ENCODE data around the gene CLRN2.

The CLRN2 gene

DNA sequence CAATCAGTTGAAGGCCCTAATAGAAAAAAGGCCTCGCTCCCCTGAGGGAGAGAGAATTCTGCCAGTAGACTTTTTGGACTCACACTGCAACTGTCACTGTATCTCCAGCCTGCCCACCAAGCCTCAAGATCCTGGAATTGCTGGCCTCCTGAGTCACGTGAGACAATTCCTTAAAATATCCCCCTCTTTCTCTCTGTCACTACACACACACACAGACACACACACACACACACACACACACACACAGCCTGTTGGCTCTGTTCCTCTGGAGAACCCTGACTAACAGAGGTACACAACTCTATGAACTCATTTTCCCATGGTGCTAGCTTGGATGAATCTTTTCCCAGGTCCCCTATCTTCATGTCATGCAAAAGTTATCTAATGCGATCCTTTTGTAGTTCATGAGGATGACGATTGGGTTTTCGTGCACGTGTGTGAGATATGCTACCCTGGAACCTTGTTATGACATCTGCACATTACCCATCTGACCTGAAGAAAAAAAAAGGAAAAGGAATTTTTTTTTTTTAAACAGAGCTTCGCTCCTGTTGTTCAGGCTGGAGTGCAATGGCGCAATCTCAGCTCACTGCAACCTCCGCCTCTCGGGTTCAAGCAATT, 13.7 kb downstream of the CLRN2 start:
- no peak overlapping the region for H3K18ac ChIP-seq (ENCODE audit: low read length)
- H3K79me1 ChIP-seq (ENCODE audit: low read length) = no peaks in the 10 kb centered on the region
- no peak overlapping the region for H4K8ac ChIP-seq (ENCODE audit: low read depth, low read length)
- no peak overlapping the region for H3K27ac ChIP-seq (ENCODE audit: low read depth, low read length)
- WGBS (ENCODE audit: extremely low coverage, insufficient coverage, insufficient read length) = no CpG with 5 or more reads among the region's 10 CpGs
- no peaks in the 10 kb centered on the region for H3K9me3 ChIP-seq (ENCODE audit: insufficient read depth, low read depth, low read length)
- no peak overlapping the region for H3K9ac ChIP-seq (ENCODE audit: low read length)
- H3K14ac ChIP-seq (ENCODE audit: low read length) = no peak overlapping the region
- peak; percentile 77 to 91 for DNase-seq
- no peak overlapping the region for H2BK5ac ChIP-seq (ENCODE audit: low read depth, low read length, poor library complexity)
- H2BK120ac ChIP-seq (ENCODE audit: insufficient read depth, low read length, poor library complexity) = no peak overlapping the region
- H2BK12ac ChIP-seq (ENCODE audit: low read length) = no peak overlapping the region
- no peaks in the 10 kb centered on the region for H3K4me1 ChIP-seq (ENCODE audit: control insufficient read depth in 1 of 2, insufficient read depth in 2 of 2, low read length in 2 of 2)
- H3K4ac ChIP-seq (ENCODE audit: low read depth, low read length) = no peak overlapping the region
- H4K12ac ChIP-seq (ENCODE audit: low read depth, low read length) = no peak overlapping the region
- H3K27me3 ChIP-seq (ENCODE audit: insufficient read depth, low read length) = no peaks in the 10 kb centered on the region
- no peak overlapping the region for H2AFZ ChIP-seq (ENCODE audit: insufficient read depth, low read length, poor library complexity)
- H3K36me3 ChIP-seq (ENCODE audit: control insufficient read depth in 1 of 2, insufficient read depth in 2 of 2, low read length in 2 of 2) = no peaks in the 10 kb centered on the region
- H2AK5ac ChIP-seq (ENCODE audit: low read length) = no peak overlapping the region
- H3K4me2 ChIP-seq (ENCODE audit: low read length) = no peak overlapping the region
- H4K91ac ChIP-seq (ENCODE audit: low read depth, low read length) = no peak overlapping the region
- H3K23ac ChIP-seq (ENCODE audit: low read length) = no peak overlapping the region
- no peaks in the 10 kb centered on the region for H3K79me2 ChIP-seq (ENCODE audit: control insufficient read depth, insufficient read depth, low read length, poor library complexity)
- no peak overlapping the region for H3K4me3 ChIP-seq (ENCODE audit: low read depth, low read length)

GRCh38 chr4:17531538-17532285, 16.7 kb downstream of the CLRN2 start:
- Histone ChIP-seq H3K36me3 (ENCODE audit: control insufficient read depth in 1 of 2, insufficient read depth in 2 of 2, low read length in 2 of 2) (no peaks in the 10 kb centered on the region), H3K23ac (ENCODE audit: low read length) (no peak overlapping the region), H3K27ac (ENCODE audit: low read depth, low read length) (no peak overlapping the region), H3K9ac (ENCODE audit: low read length) (no peak overlapping the region), H3K27me3 (ENCODE audit: insufficient read depth, low read length) (no peaks in the 10 kb centered on the region), H3K4me3 (ENCODE audit: low read depth, low read length) (peak overlapping the region; percentile 41), H3K79me1 (ENCODE audit: low read length) (no peaks in the 10 kb centered on the region), H2BK12ac (ENCODE audit: low read length) (no peak overlapping the region), H4K12ac (ENCODE audit: low read depth, low read length) (no peak overlapping the region), H3K4me1 (ENCODE audit: control insufficient read depth in 1 of 2, insufficient read depth in 2 of 2, low read length in 2 of 2) (no peaks in the 10 kb centered on the region), H3K18ac (ENCODE audit: low read length) (no peak overlapping the region), H3K4me2 (ENCODE audit: low read length) (no peak overlapping the region), H2AK5ac (ENCODE audit: low read length) (no peak overlapping the region), H3K9me3 (ENCODE audit: insufficient read depth, low read depth, low read length) (no peaks in the 10 kb centered on the region), H3K4ac (ENCODE audit: low read depth, low read length) (no peak overlapping the region), H2BK120ac (ENCODE audit: insufficient read depth, low read length, poor library complexity) (no peak overlapping the region), H2AFZ (ENCODE audit: insufficient read depth, low read length, poor library complexity) (no peak overlapping the region), H2BK5ac (ENCODE audit: low read depth, low read length, poor library complexity) (no peak overlapping the region), H3K14ac (ENCODE audit: low read length) (no peak overlapping the region), H4K91ac (ENCODE audit: low read depth, low read length) (no peak overlapping the region), H4K8ac (ENCODE audit: low read depth, low read length) (no peak overlapping the region), H3K79me2 (ENCODE audit: control insufficient read depth, insufficient read depth, low read length, poor library complexity) (no peaks in the 10 kb centered on the region)
- WGBS (ENCODE audit: extremely low coverage, insufficient coverage, insufficient read length) = no CpG with 5 or more reads among the region's 8 CpGs
- peak; percentile 5 to 48 for DNase-seq

DNA sequence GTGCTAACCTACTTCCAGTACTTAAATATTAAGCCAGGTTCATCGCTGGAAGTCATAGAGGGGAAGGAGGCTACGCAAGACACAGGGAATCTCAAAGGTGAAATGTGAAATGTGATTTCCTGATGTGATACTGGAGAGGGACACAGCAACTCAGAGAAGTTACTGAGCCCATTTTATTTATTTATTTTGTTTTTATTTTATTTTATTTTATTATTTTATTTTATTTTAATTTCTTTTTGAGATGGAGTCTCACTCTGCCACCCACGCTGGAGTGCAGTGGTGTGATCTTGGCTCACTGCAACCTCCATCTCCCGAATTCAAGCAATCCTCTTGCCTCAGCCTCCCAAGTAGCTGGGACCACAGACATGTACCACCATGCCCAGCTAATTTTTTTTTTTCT, 19.7 kb downstream of the CLRN2 start:
- H3K27me3 ChIP-seq (ENCODE audit: insufficient read depth, low read length) = no peaks in the 10 kb centered on the region
- WGBS (ENCODE audit: extremely low coverage, insufficient coverage, insufficient read length) = no CpG with 5 or more reads among the region's 4 CpGs
- no peak overlapping the region for H2AK5ac ChIP-seq (ENCODE audit: low read length)
- no peak for DNase-seq
- no peak overlapping the region for H3K23ac ChIP-seq (ENCODE audit: low read length)
- no peak overlapping the region for H3K4me2 ChIP-seq (ENCODE audit: low read length)
- H4K12ac ChIP-seq (ENCODE audit: low read depth, low read length) = no peak overlapping the region
- no peak overlapping the region for H2BK12ac ChIP-seq (ENCODE audit: low read length)
- no peak overlapping the region for H3K14ac ChIP-seq (ENCODE audit: low read length)
- no peak overlapping the region for H2BK120ac ChIP-seq (ENCODE audit: insufficient read depth, low read length, poor library complexity)
- H3K4me1 ChIP-seq (ENCODE audit: control insufficient read depth in 1 of 2, insufficient read depth in 2 of 2, low read length in 2 of 2) = no peaks in the 10 kb centered on the region
- no peak overlapping the region for H3K9ac ChIP-seq (ENCODE audit: low read length)
- no peak overlapping the region for H3K18ac ChIP-seq (ENCODE audit: low read length)
- H3K4ac ChIP-seq (ENCODE audit: low read depth, low read length) = no peak overlapping the region
- no peaks in the 10 kb centered on the region for H3K79me2 ChIP-seq (ENCODE audit: control insufficient read depth, insufficient read depth, low read length, poor library complexity)
- no peaks in the 10 kb centered on the region for H3K36me3 ChIP-seq (ENCODE audit: control insufficient read depth in 1 of 2, insufficient read depth in 2 of 2, low read length in 2 of 2)
- H3K27ac ChIP-seq (ENCODE audit: low read depth, low read length) = no peak overlapping the region
- H3K79me1 ChIP-seq (ENCODE audit: low read length) = no peaks in the 10 kb centered on the region
- H2AFZ ChIP-seq (ENCODE audit: insufficient read depth, low read length, poor library complexity) = no peak overlapping the region
- H4K91ac ChIP-seq (ENCODE audit: low read depth, low read length) = no peak overlapping the region
- no peak overlapping the region for H2BK5ac ChIP-seq (ENCODE audit: low read depth, low read length, poor library complexity)
- no peak overlapping the region for H4K8ac ChIP-seq (ENCODE audit: low read depth, low read length)
- H3K9me3 ChIP-seq (ENCODE audit: insufficient read depth, low read depth, low read length) = no peaks in the 10 kb centered on the region
- H3K4me3 ChIP-seq (ENCODE audit: low read depth, low read length) = no peak overlapping the region

GRCh38 chr4:17535242-17535641, 20.3 kb downstream of the CLRN2 start:
- Histone ChIP-seq H3K23ac (ENCODE audit: low read length) (no peak overlapping the region), H3K36me3 (ENCODE audit: control insufficient read depth in 1 of 2, insufficient read depth in 2 of 2, low read length in 2 of 2) (no peaks in the 10 kb centered on the region), H4K91ac (ENCODE audit: low read depth, low read length) (no peak overlapping the region), H3K27me3 (ENCODE audit: insufficient read depth, low read length) (no peaks in the 10 kb centered on the region), H3K18ac (ENCODE audit: low read length) (no peak overlapping the region), H3K4me2 (ENCODE audit: low read length) (no peak overlapping the region), H3K9me3 (ENCODE audit: insufficient read depth, low read depth, low read length) (no peaks in the 10 kb centered on the region), H4K8ac (ENCODE audit: low read depth, low read length) (no peak overlapping the region), H2BK120ac (ENCODE audit: insufficient read depth, low read length, poor library complexity) (no peak overlapping the region), H2BK12ac (ENCODE audit: low read length) (no peak overlapping the region), H3K27ac (ENCODE audit: low read depth, low read length) (no peak overlapping the region), H3K4me3 (ENCODE audit: low read depth, low read length) (no peak overlapping the region), H3K9ac (ENCODE audit: low read length) (no peak overlapping the region), H3K14ac (ENCODE audit: low read length) (no peak overlapping the region), H3K4ac (ENCODE audit: low read depth, low read length) (no peak overlapping the region), H2AK5ac (ENCODE audit: low read length) (no peak overlapping the region), H3K79me1 (ENCODE audit: low read length) (no peaks in the 10 kb centered on the region), H3K4me1 (ENCODE audit: control insufficient read depth in 1 of 2, insufficient read depth in 2 of 2, low read length in 2 of 2) (no peaks in the 10 kb centered on the region), H2BK5ac (ENCODE audit: low read depth, low read length, poor library complexity) (no peak overlapping the region), H3K79me2 (ENCODE audit: control insufficient read depth, insufficient read depth, low read length, poor library complexity) (no peaks in the 10 kb centered on the region), H2AFZ (ENCODE audit: insufficient read depth, low read length, poor library complexity) (no peak overlapping the region), H4K12ac (ENCODE audit: low read depth, low read length) (no peak overlapping the region)
- DNase-seq = no peak
- WGBS (ENCODE audit: extremely low coverage, insufficient coverage, insufficient read length) = no CpG with 5 or more reads among the region's 4 CpGs
